Activated naive CD4-positive, alpha-beta T cell treated with anti-CD3 and anti-CD28 coated beads, Interleukin-2, amount 10 ng/mL, durations not matched to agents 7 days and 5 days (primary cell): ENCODE measurements around the gene FGF19.

Experiments
- CTCF ChIA-PET: fragments of 350-600 bp; sonication (Branson Sonifier 250); formaldehyde crosslinking; loops from one replicate; lab custom pipeline; 2021; ENCODE audit warnings: antibody characterized with exemption; lab: Charles Lee
- DNase-seq: peaks from one replicate; pipeline ENCODE4 v3.0.0-alpha.2; 2020
- H3K27ac Mint-ChIP-seq: one replicate; pipeline ENCODE4 v1.8.0; 2021; ENCODE audit warnings: mild to moderate bottlenecking, moderate library complexity, mixed read lengths
- H3K27me3 Mint-ChIP-seq: one replicate; pipeline ENCODE4 v1.8.0; 2021; ENCODE audit warnings: mild to moderate bottlenecking, mixed read lengths
- H3K36me3 Mint-ChIP-seq: one replicate; pipeline ENCODE4 v1.8.0; 2021; ENCODE audit warnings: mixed read lengths
- H3K4me1 Mint-ChIP-seq: one replicate; pipeline ENCODE4 v1.8.0; 2021; ENCODE audit warnings: mixed read lengths
- H3K4me3 Mint-ChIP-seq: one replicate; pipeline ENCODE4 v1.8.0; 2021; ENCODE audit warnings: mild to moderate bottlenecking, moderate library complexity, mixed read lengths
- H3K9me3 Mint-ChIP-seq: one replicate; pipeline ENCODE4 v1.8.0; 2021; ENCODE audit warnings: mixed read lengths

Gene FGF19

DNA sequence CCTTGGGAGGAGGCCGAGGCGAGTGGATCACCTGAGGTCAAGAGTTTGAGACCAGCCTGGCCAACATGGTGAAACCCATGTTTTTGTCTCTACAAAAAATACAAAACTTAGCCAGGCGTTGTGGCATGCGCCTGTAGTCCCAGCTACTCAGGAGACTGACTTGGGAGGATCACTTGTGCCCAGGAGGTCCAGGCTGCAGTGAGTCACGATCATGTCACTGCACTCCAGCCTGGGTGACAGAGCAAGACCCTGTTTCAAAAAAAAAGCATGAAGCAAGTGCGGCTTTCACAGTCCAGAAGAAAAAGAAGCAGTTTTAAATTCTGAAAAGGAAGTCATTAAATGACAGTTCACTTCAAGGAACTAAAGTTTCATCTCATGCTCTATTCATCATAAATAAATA lies 21.6 kb downstream of the FGF19 start:
- CTCF ChIA-PET, result no interaction called here
- H3K9me3 Mint-ChIP-seq, result peaks cover 1% of the 10 kb centered on the region
- peaks cover 4% of the 10 kb centered on the region for H3K4me1 Mint-ChIP-seq
- H3K4me3 Mint-ChIP-seq, result no peak overlapping the region
- no peak for DNase-seq
- no peak overlapping the region for H3K27ac Mint-ChIP-seq
- H3K27me3 Mint-ChIP-seq, result peaks cover 56% of the 10 kb centered on the region
- no peaks in the 10 kb centered on the region for H3K36me3 Mint-ChIP-seq

DNA sequence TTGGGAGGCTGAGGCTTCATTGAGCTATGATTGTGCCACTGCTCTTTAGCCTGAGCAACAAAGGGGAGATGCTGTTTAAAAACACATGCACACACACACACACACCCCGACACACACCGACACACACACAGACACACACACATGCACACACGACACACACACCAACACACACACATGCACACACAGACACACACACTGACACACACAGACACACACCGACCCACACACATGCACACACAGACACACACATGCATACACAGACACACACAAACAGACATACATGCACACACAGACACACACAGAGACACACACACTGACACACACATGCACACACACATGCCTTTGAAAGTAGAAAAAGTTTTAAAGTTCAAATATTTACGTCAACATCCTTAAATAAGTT lies 23.1 kb downstream of the FGF19 start:
- DNase-seq, result no peak
- Mint-ChIP-seq H3K4me3 (no peak overlapping the region), H3K36me3 (no peaks in the 10 kb centered on the region), H3K27ac (peak overlapping the region; percentile 2), H3K27me3 (peaks cover 42% of the 10 kb centered on the region), H3K4me1 (peaks cover 4% of the 10 kb centered on the region), H3K9me3 (peaks cover 1% of the 10 kb centered on the region)
- CTCF ChIA-PET, result no interaction called here

DNA sequence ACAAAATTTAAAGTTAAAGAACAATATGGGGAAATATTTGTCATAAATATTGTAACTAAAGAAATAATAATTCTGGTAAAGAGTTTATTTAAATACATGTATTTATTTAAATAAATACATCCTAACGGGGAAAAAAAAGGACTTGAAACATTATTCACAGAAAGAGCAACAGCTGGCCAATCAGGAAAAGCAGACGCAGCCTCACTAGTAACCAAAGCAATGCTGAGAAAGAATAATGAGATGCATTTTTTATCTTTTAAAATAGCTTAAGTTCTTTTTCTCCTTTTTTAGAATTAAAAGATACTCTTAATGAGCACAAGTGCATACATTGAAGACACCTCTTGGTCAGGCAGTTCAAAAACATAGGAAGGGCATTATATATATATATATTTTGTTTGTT lies 26.1 kb downstream of the FGF19 start:
- Mint-ChIP-seq H3K27me3 (peaks cover 30% of the 10 kb centered on the region), H3K4me1 (peaks cover 22% of the 10 kb centered on the region), H3K9me3 (no peaks in the 10 kb centered on the region), H3K36me3 (peaks cover 4% of the 10 kb centered on the region), H3K27ac (no peak overlapping the region), H3K4me3 (no peak overlapping the region)
- CTCF ChIA-PET, result no interaction called here
- DNase-seq, result no peak

DNA sequence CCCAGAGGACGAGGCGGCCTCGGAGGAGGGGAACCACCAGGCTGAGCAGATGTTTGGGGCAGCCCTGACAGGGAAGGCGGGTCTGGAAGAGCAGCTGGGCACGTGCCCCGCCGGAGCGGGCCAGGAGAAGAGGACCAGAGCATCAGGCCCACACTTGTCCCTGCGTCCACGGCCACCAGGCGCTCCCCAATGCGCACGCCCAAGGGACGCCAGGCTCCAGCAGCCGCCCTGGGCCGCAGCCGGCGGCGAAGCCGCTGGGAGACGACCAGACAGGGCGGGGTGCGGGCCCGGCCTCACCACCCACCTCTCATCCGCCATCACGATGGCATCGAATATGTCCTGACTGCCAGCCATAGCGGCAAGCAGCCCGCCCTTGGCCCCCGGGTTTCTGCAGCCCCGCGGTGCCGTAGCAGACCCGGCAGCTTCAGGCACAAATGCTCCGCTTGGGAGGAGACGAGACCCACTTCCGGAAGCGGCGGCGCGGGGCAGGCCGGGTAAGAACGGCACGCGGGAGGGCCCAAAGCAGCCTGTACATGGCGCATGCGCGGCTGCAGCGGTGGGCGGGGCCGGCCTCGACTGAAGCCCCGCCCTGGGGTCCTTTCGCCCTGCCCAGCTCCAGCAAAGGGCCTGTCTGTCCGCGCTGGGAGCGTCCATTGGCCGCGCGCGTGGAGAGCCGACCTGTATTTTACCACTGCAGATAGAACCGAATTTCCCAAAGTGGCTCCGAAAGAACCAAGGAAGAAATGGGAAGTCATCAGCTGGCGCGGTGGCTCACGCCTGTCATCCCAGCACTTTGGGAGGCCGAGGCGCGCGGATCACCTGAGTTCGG lies 28.7 kb downstream of the FGF19 start, which contains the start of gene LTO1:
Gene LTO1 (minus strand): TSS at position 468 of the 829 bp plus-strand sequence. CDS start 114 bp downstream, at position 354.
- Mint-ChIP-seq H3K27ac (peak within 1 kb of the TSS; percentile 92), H3K27me3 (peaks cover 19% of the 10 kb centered on the region), H3K4me1 (peaks cover 29% of the 10 kb centered on the region), H3K4me3 (peak within 1 kb of the TSS; percentile 97), H3K9me3 (no peaks in the 10 kb centered on the region), H3K36me3 (peaks cover 15% of the 10 kb centered on the region)
- peak; percentile 96 for DNase-seq
- CTCF ChIA-PET, result interaction anchor here (1.8 kb wide), 1 partner anchor 31 kb away, joined by 5 read pairs; no protein-coding TSS in a partner anchor

DNA sequence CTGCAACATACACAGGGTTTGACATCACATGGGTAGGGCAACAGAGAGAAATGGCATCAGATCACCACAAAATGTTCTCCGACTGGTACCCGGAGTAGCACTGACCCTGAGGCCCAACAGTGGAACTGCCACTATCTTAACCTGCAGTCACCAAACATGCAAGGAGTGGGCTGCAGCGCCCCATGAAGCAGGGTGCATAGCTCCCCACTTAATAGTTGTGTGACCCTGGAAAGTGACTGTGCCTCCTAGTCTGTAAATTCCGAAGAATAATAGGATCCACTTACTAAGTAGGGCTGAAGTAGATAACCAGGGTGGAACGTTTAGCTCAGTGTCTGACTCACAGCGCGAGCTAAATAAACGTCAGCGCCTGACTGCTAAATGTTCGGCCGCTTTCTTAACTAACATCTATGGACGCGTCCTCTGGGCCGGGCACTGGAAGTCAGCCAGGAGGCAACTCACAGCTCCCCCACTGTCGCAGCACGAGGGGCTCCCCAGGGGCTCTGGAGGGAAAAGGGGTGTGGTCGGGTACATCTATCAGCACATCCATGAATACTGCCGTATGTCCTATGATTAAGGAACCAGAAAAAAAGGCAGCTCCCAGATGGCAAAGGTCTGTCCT lies 29.4 kb downstream of the FGF19 start:
- H3K27me3 Mint-ChIP-seq, result peaks cover 19% of the 10 kb centered on the region
- peaks cover 30% of the 10 kb centered on the region for H3K4me1 Mint-ChIP-seq
- H3K27ac Mint-ChIP-seq, result peak overlapping the region; percentile 80
- DNase-seq, result peak; percentile 28
- CTCF ChIA-PET, result interaction anchor here (1.8 kb wide), 1 partner anchor 30 kb away, joined by 5 read pairs; no protein-coding TSS in a partner anchor
- peaks cover 19% of the 10 kb centered on the region for H3K36me3 Mint-ChIP-seq
- peak overlapping the region; percentile 97 for H3K4me3 Mint-ChIP-seq
- no peaks in the 10 kb centered on the region for H3K9me3 Mint-ChIP-seq

DNA sequence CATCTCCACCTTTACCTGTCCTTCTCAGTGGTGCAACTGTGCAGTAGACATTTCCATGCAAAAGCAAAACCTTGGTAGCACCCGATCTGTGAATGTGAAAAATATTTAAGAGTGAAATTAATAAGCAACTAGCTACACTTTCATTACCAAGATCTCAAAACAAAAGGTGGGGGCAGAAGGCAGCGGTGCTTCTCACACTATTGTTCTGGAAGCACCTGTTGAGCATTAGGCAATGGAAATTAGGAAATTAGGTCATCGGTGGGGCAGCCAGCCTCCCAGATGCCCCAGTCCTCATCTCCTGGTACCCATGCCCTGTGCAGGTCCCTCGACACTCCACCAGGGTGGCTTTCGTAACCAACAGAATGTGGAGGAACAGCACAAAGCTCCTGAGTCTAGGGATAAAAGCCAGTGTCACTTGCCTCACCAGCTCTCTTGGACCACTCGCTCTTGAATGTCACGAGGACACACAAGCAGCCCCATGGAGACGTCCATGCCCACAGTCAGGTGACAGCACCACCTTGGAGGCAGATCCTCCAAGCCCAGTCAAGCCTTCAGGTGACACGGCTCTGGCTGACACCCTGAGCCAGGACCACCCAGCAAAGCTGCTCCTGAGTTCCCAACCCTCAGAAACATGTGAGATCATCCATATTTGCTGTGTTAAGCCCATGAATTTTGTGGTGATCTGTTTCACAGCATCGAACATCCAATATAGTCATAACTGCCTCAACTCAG lies 31.9 kb downstream of the FGF19 start:
- Mint-ChIP-seq H3K4me1 (peaks cover 30% of the 10 kb centered on the region), H3K4me3 (no peak overlapping the region), H3K27ac (no peak overlapping the region), H3K27me3 (peaks cover 8% of the 10 kb centered on the region), H3K36me3 (peaks cover 26% of the 10 kb centered on the region), H3K9me3 (no peaks in the 10 kb centered on the region)
- CTCF ChIA-PET, result interaction anchor here (1.2 to 3.3 kb wide), 2 partner anchors 12 to 379 kb away, joined by 3 to 17 read pairs; no protein-coding TSS in a partner anchor
- no peak for DNase-seq

DNA sequence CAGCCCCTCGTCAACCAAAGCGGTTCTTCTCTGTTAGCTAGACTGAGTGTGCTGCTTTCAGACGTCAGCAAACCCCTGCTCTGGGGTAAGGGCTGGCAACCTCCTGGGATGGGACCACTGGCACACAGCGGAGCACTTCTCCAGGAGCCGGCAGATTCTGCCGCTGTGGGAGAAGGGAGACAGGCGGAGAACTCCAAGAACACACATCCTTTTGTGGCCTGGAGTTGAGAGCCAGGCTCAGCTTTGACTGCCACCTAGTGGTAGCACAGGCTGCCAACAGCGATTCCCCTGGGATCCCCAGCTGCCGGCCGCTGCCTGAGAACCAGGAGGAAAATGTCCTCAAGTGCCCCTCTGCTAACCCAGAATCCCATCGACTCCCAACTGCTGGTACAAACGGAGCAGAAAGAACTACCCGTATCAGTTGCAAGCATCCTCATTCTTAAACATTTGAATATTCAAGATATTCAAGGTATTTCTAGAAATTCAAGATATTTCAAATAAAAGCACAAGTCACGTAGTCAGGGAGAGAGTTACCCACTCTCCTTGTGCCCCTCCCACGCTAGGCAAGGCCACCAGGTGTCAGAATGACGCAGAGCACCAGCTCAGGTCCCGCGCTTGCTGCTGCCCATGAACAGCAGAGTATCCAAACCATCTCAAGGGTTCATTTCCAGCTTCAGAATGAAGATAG lies 33.5 kb downstream of the FGF19 start:
- Mint-ChIP-seq H3K9me3 (no peaks in the 10 kb centered on the region), H3K4me1 (peaks cover 28% of the 10 kb centered on the region), H3K27me3 (peaks cover 2% of the 10 kb centered on the region), H3K4me3 (no peak overlapping the region), H3K27ac (no peak overlapping the region), H3K36me3 (peaks cover 26% of the 10 kb centered on the region)
- peak; percentile 69 for DNase-seq
- CTCF ChIA-PET, result interaction anchor here (0.7 to 3.3 kb wide), 8 partner anchors 8 to 1602 kb away, joined by 3 to 17 read pairs (median 4); no protein-coding TSS in a partner anchor

DNA sequence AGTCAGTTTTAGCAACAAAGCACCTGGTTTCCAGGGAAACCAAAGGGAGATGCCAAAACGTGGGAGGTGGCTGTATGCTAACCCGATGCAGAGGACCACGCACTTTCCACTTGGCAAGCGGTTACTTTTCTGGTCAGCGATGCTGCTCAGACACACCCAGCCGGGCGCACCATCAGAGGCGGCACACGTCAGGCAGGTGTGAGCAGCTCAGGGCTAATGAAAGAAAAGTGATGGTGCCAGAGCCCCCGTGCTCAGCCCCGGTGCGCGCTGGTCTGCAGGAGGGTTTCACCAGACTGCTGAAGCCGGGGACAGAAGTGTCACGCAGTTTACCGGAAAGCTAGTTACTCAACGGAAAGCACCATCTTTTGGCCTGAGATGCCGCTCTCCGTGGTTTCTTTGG lies 34.3 kb downstream of the FGF19 start:
- no peak for DNase-seq
- peaks cover 26% of the 10 kb centered on the region for H3K36me3 Mint-ChIP-seq
- CTCF ChIA-PET, result interaction anchor here (0.7 to 3.3 kb wide), 6 partner anchors 8 to 274 kb away, joined by 3 to 17 read pairs (median 4); no protein-coding TSS in a partner anchor
- peaks cover 22% of the 10 kb centered on the region for H3K4me1 Mint-ChIP-seq
- no peak overlapping the region for H3K4me3 Mint-ChIP-seq
- H3K27ac Mint-ChIP-seq, result no peak overlapping the region
- H3K9me3 Mint-ChIP-seq, result no peaks in the 10 kb centered on the region
- no peaks in the 10 kb centered on the region for H3K27me3 Mint-ChIP-seq

DNA sequence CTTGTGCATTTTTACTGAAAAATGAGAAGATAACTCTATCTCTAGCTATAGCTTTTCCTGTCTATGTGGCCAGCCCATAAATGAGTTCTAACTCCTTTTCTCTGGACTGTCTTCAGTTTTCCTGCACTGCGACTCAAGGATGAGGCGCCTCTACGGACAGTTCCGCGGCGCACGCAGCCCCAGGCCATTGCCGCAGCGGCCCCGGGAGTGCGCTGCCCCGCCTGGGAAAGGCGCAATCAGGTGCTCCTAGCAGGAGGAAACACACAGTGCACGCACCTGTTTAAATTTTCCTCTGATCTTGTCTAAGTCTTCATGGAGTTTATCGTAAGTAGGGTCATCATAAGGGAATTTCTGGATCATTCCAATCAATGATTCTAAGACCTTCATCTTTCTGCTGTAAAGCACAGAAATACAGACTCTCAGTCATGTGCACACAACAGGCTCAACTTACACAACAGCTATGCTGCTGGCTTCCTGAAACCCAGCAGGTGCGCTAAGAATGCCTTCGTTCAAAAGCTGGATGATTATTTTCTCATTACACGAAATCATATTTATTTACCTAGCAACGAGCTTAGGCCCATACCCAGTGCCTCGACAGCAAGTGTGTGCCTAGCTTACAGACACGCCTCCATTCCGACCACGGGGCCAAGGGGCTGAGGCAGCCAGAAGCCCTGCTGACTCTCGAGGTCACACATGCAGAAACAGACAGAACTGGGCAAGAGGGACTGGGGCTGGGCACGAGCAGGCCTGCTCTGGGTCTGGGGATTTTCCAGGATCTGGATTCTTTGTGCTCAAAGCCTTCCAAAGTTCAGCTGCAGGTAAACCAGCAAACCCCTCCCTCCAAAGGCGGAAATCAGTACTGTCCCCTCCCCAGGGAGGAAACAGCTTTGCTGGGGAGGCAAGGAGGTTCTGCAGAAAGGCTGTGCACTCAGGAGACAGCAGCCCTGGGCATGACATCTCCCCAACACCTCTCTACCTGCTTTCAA lies 35.9 kb downstream of the FGF19 start:
- no peak for DNase-seq
- H3K27ac Mint-ChIP-seq, result no peak overlapping the region
- peaks cover 9% of the 10 kb centered on the region for H3K4me1 Mint-ChIP-seq
- no peaks in the 10 kb centered on the region for H3K9me3 Mint-ChIP-seq
- H3K4me3 Mint-ChIP-seq, result no peak overlapping the region
- no peaks in the 10 kb centered on the region for H3K27me3 Mint-ChIP-seq
- H3K36me3 Mint-ChIP-seq, result peaks cover 22% of the 10 kb centered on the region
- CTCF ChIA-PET, result interaction anchor here (1.1 kb wide), 1 partner anchor 9 kb away, joined by 3 read pairs; no protein-coding TSS in a partner anchor

DNA sequence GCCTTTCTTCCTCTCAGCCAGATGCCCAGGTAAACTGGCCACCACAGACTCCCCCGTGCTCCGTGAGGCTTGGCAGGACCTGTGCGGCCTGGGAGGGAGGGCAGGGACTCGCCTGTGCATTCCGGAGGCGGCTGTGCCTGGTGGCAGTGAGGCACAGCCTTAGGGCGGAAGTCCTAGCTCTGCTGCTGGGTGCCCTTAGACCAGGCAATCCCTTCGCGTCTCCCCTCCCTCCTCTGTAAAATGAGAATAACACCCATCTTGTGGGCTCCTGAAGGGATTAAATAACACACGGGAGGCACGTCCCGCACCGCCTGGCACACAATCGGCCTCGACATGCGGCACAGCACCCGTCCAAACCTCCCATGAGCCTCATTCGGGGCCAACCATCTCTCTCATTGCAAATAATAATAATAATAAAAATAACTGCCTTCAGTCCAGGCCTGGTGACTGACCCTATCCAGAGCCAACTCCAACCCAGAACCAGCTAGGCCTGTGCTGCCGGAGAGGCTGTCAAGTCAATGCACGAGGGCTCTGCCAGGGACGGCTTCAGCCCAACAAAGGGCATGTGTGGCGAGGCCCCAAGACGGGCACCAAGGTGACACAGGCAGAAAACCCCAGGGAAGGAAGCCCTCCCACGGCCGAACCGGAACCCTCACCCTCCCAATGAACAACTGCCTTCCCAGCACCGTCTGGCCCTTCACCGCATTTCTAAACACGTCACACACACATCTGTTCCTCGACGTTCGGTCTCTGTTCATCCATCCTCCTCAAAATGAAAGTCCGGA lies 36.9 kb downstream of the FGF19 start:
- H3K27ac Mint-ChIP-seq, result no peak overlapping the region
- CTCF ChIA-PET, result no interaction called here
- H3K4me1 Mint-ChIP-seq, result peaks cover 3% of the 10 kb centered on the region
- H3K4me3 Mint-ChIP-seq, result no peak overlapping the region
- H3K36me3 Mint-ChIP-seq, result peaks cover 21% of the 10 kb centered on the region
- no peaks in the 10 kb centered on the region for H3K27me3 Mint-ChIP-seq
- H3K9me3 Mint-ChIP-seq, result no peaks in the 10 kb centered on the region
- no peak for DNase-seq

DNA sequence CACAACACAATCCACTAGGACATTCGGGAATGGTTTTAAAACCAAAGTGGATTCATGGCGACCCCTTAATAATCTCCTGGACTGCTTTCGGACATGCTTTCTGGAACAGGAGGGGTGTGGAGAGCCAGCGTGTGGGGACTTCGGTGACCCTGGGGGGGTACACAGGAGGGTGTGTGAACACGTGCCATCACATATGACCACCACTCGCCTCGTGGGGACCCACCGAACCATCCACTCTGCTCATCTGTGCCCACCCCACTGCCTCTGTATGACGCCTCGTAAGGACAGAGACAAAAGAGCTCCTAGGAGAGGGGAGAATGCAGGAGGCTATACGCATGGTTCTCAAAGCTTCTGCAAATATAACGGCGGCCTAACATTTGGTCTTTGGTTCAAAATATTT lies 37.6 kb downstream of the FGF19 start:
- Mint-ChIP-seq H3K4me1 (peaks cover 3% of the 10 kb centered on the region), H3K9me3 (no peaks in the 10 kb centered on the region), H3K27ac (no peak overlapping the region), H3K27me3 (no peaks in the 10 kb centered on the region), H3K36me3 (peaks cover 19% of the 10 kb centered on the region), H3K4me3 (no peak overlapping the region)
- CTCF ChIA-PET, result no interaction called here
- no peak for DNase-seq

DNA sequence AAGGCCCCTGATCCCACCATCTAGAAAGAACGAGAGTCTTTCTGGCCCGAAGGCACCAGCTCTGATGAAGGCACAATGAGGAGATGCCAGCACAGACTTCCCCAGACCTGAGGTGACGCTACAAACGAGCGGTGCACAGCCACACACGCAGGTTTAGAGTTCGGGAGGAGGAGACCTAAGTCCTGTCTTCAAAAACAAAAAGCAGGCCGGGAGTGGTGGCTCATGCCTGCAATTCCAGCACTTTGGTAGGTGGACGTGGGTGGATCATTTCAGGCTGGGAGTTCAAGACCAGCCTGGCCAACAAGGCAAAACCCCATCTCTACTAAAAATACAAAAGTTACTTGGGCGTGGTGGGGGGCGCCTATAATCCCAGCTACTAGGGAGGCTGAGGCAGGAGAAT lies 38.2 kb downstream of the FGF19 start:
- peaks cover 17% of the 10 kb centered on the region for H3K36me3 Mint-ChIP-seq
- H3K4me1 Mint-ChIP-seq, result peaks cover 3% of the 10 kb centered on the region
- no peaks in the 10 kb centered on the region for H3K27me3 Mint-ChIP-seq
- no peaks in the 10 kb centered on the region for H3K9me3 Mint-ChIP-seq
- DNase-seq, result no peak
- H3K27ac Mint-ChIP-seq, result no peak overlapping the region
- CTCF ChIA-PET, result no interaction called here
- no peak overlapping the region for H3K4me3 Mint-ChIP-seq
